PC-3 (cell line): ENCODE measurements around the gene G6PC1.

ENCODE experiments used
- CTCF ChIP-seq: fragments of 300-600 bp; sonication (generic); conservative IDR thresholded peaks from 2 replicates; pipeline ENCODE4 v1.5.1; 2017; ENCODE audit warnings: antibody characterized with exemption, low read depth, mild to moderate bottlenecking, low read length
- EZH2 ChIP-seq: fragments of 300-600 bp; sonication (generic); IDR thresholded peaks from one replicate; pipeline ENCODE4 v1.6.1; 2017; ENCODE audit warnings: antibody characterized with exemption, mild to moderate bottlenecking, low read length; ENCODE audit not compliant: unreplicated experiment
- EZH2phosphoT487 ChIP-seq: fragments of 300-600 bp; sonication (generic); IDR thresholded peaks from 2 replicates; pipeline ENCODE4 v1.6.1; 2018; ENCODE audit warnings: mild to moderate bottlenecking, antibody characterized with exemption, low read length, borderline replicate concordance

DNA sequence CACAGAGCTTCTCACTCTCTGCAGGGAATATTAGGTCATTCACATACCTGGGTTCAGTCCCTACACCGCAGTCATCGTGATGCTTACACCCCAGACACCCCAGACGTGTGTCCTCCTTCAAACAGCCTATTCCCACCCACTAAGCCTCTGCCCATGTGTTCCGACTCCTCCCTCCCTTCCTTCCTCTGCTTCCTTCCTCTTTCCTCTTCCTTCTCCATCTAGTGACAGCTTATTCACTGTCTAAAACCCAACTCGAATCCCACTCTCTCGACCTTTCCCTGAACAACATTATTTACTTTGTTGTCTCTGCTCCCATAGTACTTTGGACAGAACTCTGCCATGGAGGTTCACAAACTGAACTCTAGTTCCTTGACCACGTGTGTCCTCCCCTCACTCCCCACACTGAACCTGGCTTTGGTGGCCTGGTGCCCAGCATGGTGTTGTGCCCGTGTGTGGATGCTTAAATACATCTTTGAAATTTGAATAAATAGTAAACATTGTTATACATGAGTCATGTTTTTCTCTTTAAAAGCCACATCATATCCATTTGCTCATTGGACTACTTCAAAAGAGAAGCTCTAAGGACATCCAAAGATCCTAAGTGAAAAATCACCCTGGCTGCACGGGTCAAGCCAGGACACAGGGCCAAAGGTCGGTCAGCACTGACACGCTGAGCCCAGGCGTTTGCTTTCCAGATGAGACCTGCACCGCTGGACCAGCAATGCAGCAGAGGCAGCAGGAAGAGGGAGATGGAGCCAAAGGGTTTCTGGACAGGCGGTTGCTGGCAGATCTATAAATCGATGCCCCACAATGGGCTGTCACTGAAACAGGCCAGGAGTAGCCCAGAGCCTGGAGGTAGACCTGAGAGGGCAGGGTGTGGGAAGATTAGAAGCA, 14.1 kb upstream of the G6PC1 start:
- TF ChIP-seq CTCF (no peak), EZH2 (no peak), EZH2phosphoT487 (no peak)
